ENCODE data around the gene UTP3.
"Not testable (repeated sequence)": the region's sequence is repeated elsewhere in the genome, so short reads cannot be mapped to it uniquely, and the experiment has no call there.

Gene UTP3

DNA sequence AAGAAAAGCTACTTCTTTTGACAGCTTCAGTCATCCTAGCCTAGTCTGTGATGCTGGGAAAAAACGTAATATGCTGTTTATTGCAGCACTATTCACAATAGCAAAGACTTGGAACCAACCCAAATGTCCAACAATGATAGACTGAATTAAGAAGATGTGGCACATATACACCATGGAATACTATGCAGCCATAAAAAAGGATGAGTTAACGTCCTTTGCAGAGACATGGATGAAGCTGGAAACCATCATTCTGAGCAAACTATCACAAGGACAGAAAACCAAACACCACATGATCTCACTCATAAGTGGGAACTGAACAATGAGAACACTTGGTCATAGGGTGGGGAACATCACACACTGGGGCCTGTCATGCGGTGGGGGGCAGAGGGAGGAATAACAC lies 6.2 kb upstream of the UTP3 start:
- H3K4me3 ChIP-seq (ENCODE audit: low read depth, low read length): not testable (repeated sequence)

- H3K4me3 ChIP-seq (ENCODE audit: low read depth, low read length): peak overlapping the region; percentile 88
These were observed 940 bp upstream of the UTP3 start for GRCh38 chr4:70687392-70687791.

GRCh38 chr4:70688795-70689231 lies 481 bp downstream of the UTP3 start:
- peak overlapping the region; percentile 88 for H3K4me3 ChIP-seq (ENCODE audit: low read depth, low read length)

GRCh38 chr4:70691661-70692060 lies 3.3 kb downstream of the UTP3 start:
- H3K4me3 ChIP-seq (ENCODE audit: low read depth, low read length): no peak overlapping the region

- not testable (repeated sequence) for H3K4me3 ChIP-seq (ENCODE audit: low read depth, low read length)
These were observed 6.3 kb downstream of the UTP3 start for GRCh38 chr4:70694633-70695032.

GRCh38 chr4:70698435-70698834 lies 10.1 kb downstream of the UTP3 start:
- H3K4me3 ChIP-seq (ENCODE audit: low read depth, low read length): not testable (repeated sequence)

DNA sequence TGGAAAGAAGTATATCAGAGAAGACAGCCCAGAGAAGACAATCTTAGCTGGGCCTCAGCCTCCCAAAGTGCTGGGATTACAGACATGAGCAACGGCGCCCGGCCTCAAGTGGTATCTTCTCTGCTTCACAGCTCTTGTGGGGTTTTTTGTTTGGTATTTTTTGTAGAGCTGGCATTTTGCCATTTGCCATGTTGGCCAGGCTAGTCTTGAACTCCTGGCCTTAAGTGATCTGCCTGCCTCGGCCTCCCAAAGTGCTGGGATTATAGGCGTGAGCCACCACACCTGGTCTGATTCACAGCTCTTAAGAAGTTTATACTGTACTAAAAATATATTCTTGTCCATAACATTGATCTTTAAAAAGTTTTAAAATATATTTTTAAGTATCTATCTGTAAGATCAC lies 12.4 kb downstream of the UTP3 start:
- no peak overlapping the region for H3K4me3 ChIP-seq (ENCODE audit: low read depth, low read length)

DNA sequence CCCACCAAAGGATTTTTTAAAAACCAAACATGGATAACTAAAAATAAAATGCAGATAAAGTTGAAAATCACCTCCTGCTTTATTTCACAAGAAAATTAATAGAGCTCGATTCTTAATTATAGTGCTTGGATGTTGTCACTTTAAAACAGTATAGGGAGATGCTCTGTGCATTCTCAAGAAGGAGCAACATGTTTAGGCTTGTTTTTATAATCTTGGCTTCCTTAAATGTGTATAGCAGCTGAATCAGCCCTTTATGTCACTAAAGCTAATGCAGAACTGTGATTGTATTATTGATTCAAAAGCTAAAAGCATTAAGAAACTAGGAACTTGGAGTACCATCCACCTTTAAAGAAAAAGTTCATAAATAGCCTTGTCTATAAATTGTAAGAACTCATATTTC lies 12.9 kb downstream of the UTP3 start:
- no peak overlapping the region for H3K4me3 ChIP-seq (ENCODE audit: low read depth, low read length)

DNA sequence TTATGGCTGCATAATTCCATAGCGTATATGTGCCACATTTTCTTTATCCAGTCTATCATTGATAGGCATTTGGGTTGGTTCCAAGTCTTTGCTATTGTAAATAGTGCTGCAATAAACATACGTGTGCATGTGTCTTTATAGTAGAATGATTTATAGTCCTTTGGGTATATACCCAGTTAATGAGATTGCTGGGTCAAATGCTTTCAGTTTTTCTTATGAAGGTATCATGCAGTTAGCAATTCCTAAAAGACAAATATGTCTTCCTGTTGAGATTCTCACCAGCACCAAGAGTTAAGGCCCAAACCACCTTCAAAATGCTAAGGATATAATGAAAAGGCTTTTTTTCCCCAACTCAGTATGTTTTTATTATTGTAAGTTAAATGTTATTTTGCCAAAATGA lies 14.3 kb downstream of the UTP3 start:
- not testable (repeated sequence) for H3K4me3 ChIP-seq (ENCODE audit: low read depth, low read length)

DNA sequence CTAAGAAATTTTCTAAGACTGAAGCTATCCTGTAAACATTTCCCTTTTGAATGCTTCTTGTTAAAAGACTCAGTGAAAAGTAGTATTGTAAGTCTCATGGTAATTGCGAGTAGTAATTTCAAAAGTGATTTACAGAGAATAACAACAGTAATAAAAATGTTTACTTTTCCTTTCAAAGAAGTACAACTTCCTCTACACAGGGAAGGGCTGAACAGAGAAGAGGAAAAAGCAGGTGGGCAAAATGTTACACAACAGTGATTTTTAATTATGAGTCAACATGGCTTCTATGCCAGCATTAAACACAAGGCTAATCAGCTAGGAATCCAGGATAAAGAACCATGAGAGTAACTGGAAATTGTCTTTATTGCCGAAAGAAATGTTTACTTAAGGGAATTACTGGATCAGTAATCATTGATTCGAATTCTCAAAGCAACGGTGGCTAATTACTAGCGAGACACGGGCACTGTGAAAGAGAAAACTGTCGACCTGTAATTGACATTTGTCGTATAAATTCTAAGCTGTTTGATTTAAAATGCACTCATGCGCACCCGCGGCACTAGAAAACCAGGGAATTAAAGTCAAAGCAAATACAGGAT lies 15.4 kb downstream of the UTP3 start:
- H3K4me3 ChIP-seq (ENCODE audit: low read depth, low read length): peak overlapping the region; percentile 63

- peak overlapping the region; percentile 63 for H3K4me3 ChIP-seq (ENCODE audit: low read depth, low read length)
These were observed 16.0 kb downstream of the UTP3 start for GRCh38 chr4:70704215-70704930.

DNA sequence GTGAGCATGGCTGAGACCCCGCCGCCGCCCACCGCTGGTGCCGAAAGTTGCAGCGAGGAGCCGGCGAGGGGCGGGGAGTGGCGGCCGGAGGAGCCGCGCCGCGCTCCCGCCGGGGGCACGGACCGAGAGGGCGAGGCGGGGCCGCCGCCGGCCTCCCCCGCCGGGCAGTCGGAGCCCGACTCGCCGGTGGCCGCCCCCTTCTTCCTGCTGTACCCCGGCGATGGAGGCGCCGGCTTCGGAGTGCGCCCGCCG lies 16.5 kb downstream of the UTP3 start:
- H3K4me3 ChIP-seq (ENCODE audit: low read depth, low read length): peak overlapping the region; percentile 63

DNA sequence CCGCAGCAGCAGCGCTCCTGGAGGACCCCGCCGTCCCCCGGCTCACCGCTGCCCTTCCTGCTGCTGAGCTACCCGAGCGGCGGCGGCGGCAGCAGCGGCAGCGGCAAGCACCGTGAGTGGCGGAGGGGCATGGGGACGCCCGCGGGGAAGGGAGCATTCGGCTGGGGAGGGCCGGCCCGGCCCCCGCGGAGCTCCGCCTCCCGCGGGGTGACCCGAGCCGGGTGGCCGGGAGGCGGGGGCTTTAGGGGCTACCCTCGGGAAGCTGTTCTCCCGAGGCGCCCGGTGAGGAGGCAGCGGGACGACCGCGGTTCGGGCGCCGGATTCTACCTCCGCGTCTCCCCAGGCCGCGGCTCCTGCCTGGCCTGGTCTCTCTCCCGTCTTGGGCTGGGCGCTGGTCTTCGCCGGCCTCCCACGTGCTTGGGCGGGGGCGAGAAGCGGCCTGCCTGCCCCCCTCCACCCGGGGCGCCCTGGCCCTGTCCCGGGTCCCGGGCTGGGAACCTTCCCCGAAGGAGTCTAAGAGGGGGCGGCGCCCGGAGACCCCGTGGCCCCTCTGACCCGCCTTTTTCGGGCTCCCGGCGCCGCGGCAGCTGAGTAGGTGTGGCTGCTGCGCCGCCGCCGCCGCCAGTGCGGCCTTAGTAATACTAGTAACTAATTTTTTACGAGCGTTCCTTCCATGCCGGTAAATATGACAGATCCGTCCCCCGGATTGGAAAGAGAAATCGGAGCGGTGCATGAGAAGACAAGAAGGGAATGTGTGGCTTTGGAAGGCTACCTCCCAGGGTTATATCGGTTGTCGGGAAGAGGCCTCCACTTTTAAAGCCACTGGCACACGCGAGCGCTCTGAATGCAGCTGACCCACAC lies 17.1 kb downstream of the UTP3 start:
- H3K4me3 ChIP-seq (ENCODE audit: low read depth, low read length): peak overlapping the region; percentile 63

GRCh38 chr4:70706044-70706461 lies 17.7 kb downstream of the UTP3 start:
- peak overlapping the region; percentile 63 for H3K4me3 ChIP-seq (ENCODE audit: low read depth, low read length)

DNA sequence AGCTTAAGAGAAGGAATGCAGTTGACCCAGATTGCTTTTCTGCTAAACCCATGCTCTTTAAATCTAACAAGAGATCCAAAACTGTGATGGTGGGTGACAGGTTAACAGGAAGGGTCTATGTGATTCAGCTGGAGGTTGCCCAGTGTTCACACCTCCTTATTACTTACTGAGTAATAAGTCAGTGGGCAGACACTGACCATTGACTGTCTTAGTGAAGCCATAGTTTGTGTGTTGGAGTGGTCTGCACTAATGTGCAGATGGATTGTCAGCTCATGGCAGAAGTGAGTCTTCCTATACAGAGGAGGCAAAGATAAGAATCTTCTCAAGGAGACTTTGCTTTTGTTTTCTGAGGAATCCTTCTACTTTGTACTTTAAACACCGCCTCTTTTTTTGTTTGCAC lies 18.2 kb downstream of the UTP3 start:
- no peak overlapping the region for H3K4me3 ChIP-seq (ENCODE audit: low read depth, low read length)

DNA sequence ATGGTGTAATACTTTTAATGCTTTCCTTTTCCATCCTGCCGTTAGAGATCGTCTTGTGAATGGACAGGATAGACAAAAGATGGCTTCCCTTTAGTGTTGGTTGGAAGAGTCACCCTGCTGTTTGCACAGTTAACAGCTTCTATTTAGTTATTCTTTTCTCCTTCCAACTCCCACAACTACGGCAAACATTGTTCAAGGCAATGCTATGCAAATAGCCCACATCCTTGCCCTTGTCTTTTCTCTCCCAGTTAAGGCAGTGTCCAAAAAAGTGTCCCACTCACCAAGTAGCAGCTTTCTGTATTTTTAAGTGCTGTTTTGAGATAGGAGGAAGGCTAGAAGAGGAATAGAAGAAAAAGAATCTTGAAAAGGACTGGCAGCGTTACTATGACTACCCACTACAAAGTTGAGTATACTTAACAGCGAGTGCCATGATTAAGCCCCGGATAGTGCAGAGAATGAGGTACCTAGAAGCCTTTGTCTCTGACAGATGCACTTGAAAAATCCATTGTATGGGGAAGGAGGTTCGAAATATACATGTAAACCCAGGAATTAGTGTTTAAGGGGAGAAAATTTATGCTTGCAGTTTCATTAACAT lies 21.4 kb downstream of the UTP3 start:
- H3K4me3 ChIP-seq (ENCODE audit: low read depth, low read length): no peak overlapping the region

DNA sequence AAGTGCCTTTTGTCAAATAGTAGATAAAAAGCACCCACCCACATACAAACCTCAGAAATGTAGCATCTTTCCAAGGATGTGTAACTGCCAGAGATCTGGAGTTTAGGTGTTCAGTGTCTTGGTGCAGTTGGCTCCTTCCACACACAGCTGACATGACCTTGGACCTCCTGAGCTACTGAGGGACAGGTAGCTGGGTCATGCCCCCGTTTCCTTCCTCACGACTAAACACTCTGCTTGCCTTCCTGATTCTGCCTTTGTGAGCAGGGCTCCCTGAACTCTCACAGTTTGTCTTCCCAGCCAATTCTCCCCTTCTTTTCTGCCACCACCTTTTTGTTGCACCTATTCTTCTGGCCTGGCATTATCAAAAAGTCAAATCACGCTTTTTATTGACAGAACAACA lies 23.3 kb downstream of the UTP3 start:
- H3K4me3 ChIP-seq (ENCODE audit: low read depth, low read length): no peak overlapping the region

DNA sequence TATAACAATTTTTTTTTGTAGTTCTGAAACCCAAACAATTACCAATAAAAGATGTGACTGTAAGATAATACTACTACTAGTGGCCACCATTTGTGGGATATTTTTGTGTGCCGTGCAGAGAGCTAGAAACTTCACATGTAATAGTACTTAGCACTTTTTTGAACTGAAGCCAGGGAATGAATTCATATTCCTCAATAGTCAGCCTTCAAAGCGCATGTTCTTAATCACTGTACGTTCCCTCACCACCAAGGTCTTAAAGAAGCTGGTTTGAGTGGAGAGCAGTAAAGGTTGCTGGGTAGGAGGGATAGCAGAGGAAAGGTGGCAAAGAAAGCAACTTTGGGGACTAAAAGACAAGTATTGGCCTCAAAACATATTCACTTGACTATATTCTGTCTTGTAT lies 23.8 kb downstream of the UTP3 start:
- H3K4me3 ChIP-seq (ENCODE audit: low read depth, low read length): no peak overlapping the region

GRCh38 chr4:70712604-70713452 lies 24.5 kb downstream of the UTP3 start:
- H3K4me3 ChIP-seq (ENCODE audit: low read depth, low read length): no peak overlapping the region

DNA sequence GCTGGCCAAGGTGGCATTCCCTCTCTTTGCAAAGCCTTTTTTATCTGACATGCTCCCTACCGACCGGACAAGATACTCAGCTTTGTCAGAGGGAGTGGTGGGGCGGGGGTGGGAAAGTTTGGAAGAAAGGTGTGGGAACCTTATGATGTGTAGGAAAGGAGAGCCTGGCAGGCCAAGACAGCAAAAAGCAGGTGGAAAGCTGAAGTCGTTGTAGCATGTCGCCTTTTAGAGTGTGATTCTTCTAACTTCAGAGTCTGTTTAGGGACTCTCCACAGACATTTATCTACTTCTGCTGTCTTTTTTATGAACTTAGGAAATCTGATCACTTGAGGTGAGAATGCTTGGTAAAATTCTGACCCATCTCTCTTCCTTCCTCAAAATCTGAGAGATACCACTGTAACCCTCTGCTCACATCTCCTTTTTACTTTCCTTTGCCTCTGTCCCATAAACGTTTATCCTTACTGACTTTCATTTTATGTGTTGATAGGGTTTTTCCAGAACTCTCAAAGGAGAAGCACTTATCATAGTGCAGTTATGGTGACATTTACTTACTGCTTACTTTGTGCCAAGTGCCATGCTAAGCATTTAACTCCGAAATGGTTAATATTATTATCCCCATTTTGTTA lies 25.2 kb downstream of the UTP3 start:
- no peak overlapping the region for H3K4me3 ChIP-seq (ENCODE audit: low read depth, low read length)
